ENCODE data around the gene UQCRQ. TPM values are rescaled to one million over a fixed set of nuclear protein-coding genes. Genes with fewer than 3 reads are reported as not detected.

The UQCRQ gene
- total and polyA plus RNA-seq, 2 of the 13 experiments (the other 11 are each of a cell fraction or from before 2014, with no cell fraction given), result 257 to 575 TPM

DNA sequence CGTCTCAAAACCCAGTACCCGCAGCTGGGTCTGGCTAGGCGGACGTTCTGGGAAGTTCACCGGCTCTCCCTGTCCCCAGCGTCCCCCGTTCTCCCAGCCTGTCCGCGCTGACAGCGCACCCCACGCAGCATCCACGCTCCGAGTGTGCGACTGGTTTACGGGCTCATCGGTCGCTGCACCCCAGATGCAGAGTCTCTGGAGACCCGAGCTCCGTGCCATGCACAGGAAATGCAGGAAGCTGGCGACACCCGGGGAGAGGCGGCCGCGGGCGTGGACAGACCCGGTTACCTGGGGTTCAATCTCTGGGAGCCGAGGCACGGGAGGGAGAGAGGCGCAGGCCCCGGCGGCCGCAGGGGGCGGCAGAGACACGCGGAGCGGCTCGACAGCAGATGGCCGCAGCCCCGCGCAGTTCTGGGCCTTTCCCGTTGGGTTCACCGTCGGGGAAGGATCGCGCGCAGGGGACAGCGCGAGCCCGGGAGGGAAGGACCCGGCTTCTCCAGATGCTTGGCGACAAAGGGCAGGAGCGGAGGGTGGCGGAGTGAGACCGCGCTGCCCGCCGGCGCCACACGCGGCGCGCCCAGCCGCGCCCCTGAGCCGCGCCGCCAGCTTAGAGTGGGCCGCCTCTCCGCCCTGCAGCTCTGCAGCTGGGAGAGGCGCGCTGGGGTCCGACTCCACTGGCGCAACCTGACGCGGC, 36.6 kb upstream of the UQCRQ start (continued):
- TF ChIP-seq, protein P1, sequence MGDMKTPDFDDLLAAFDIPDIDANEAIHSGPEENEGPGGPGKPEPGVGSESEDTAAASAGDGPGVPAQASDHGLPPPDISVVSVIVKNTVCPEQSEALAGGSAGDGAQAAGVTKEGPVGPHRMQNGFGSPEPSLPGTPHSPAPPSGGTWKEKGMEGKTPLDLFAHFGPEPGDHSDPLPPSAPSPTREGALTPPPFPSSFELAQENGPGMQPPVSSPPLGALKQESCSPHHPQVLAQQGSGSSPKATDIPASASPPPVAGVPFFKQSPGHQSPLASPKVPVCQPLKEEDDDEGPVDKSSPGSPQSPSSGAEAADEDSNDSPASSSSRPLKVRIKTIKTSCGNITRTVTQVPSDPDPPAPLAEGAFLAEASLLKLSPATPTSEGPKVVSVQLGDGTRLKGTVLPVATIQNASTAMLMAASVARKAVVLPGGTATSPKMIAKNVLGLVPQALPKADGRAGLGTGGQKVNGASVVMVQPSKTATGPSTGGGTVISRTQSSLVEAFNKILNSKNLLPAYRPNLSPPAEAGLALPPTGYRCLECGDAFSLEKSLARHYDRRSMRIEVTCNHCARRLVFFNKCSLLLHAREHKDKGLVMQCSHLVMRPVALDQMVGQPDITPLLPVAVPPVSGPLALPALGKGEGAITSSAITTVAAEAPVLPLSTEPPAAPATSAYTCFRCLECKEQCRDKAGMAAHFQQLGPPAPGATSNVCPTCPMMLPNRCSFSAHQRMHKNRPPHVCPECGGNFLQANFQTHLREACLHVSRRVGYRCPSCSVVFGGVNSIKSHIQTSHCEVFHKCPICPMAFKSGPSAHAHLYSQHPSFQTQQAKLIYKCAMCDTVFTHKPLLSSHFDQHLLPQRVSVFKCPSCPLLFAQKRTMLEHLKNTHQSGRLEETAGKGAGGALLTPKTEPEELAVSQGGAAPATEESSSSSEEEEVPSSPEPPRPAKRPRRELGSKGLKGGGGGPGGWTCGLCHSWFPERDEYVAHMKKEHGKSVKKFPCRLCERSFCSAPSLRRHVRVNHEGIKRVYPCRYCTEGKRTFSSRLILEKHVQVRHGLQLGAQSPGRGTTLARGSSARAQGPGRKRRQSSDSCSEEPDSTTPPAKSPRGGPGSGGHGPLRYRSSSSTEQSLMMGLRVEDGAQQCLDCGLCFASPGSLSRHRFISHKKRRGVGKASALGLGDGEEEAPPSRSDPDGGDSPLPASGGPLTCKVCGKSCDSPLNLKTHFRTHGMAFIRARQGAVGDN (CRISPR knock-in tag; IDR thresholded peaks at IDR 0.05), result peak; percentile 74
- no peak for TF ChIP-seq PCBP2 (optimal IDR thresholded peaks at IDR 0.05; ENCODE audit: low read depth, low read length, poor library complexity, severe bottlenecking)
- no peak for TF ChIP-seq NFIC (IDR thresholded peaks at IDR 0.05; ENCODE audit: low read length)
- TF ChIP-seq TBP (CRISPR knock-in tag; IDR thresholded peaks at IDR 0.05), result no peak
- TF ChIP-seq GATA4 (IDR thresholded peaks at IDR 0.05; ENCODE audit: borderline replicate concordance, low read depth), result no peak
- TF ChIP-seq, protein P2, sequence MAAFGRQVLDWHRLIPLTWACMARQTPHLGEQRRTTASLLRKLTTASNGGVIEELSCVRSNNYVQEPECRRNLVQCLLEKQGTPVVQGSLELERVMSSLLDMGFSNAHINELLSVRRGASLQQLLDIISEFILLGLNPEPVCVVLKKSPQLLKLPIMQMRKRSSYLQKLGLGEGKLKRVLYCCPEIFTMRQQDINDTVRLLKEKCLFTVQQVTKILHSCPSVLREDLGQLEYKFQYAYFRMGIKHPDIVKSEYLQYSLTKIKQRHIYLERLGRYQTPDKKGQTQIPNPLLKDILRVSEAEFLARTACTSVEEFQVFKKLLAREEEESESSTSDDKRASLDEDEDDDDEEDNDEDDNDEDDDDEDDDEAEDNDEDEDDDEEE (CRISPR knock-in tag; IDR thresholded peaks at IDR 0.05), result peak; percentile 58; the same call in 1 of the 2 replicates
- no peak for TF ChIP-seq U2AF1 (optimal IDR thresholded peaks at IDR 0.05; ENCODE audit: low read depth, low read length)
- TF ChIP-seq, protein P3, sequence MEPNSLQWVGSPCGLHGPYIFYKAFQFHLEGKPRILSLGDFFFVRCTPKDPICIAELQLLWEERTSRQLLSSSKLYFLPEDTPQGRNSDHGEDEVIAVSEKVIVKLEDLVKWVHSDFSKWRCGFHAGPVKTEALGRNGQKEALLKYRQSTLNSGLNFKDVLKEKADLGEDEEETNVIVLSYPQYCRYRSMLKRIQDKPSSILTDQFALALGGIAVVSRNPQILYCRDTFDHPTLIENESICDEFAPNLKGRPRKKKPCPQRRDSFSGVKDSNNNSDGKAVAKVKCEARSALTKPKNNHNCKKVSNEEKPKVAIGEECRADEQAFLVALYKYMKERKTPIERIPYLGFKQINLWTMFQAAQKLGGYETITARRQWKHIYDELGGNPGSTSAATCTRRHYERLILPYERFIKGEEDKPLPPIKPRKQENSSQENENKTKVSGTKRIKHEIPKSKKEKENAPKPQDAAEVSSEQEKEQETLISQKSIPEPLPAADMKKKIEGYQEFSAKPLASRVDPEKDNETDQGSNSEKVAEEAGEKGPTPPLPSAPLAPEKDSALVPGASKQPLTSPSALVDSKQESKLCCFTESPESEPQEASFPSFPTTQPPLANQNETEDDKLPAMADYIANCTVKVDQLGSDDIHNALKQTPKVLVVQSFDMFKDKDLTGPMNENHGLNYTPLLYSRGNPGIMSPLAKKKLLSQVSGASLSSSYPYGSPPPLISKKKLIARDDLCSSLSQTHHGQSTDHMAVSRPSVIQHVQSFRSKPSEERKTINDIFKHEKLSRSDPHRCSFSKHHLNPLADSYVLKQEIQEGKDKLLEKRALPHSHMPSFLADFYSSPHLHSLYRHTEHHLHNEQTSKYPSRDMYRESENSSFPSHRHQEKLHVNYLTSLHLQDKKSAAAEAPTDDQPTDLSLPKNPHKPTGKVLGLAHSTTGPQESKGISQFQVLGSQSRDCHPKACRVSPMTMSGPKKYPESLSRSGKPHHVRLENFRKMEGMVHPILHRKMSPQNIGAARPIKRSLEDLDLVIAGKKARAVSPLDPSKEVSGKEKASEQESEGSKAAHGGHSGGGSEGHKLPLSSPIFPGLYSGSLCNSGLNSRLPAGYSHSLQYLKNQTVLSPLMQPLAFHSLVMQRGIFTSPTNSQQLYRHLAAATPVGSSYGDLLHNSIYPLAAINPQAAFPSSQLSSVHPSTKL (CRISPR knock-in tag; IDR thresholded peaks at IDR 0.05), result peak; percentile 27; the same call in 1 of the 2 replicates
- no peak for TF ChIP-seq ZNF670 (CRISPR knock-in tag; IDR thresholded peaks at IDR 0.05; ENCODE audit: borderline replicate concordance)
- no peak for TF ChIP-seq ZNF34 (CRISPR knock-in tag; IDR thresholded peaks at IDR 0.05; ENCODE audit: borderline replicate concordance)
- TF ChIP-seq ZNF432 (CRISPR knock-in tag; IDR thresholded peaks at IDR 0.05; ENCODE audit: borderline replicate concordance), result no peak
- TF ChIP-seq ZNF644 (CRISPR knock-in tag; IDR thresholded peaks at IDR 0.05; ENCODE audit: low read depth), result no peak
- no peak for TF ChIP-seq ZBTB38 (CRISPR knock-in tag; IDR thresholded peaks at IDR 0.05)
- TF ChIP-seq, protein P4, sequence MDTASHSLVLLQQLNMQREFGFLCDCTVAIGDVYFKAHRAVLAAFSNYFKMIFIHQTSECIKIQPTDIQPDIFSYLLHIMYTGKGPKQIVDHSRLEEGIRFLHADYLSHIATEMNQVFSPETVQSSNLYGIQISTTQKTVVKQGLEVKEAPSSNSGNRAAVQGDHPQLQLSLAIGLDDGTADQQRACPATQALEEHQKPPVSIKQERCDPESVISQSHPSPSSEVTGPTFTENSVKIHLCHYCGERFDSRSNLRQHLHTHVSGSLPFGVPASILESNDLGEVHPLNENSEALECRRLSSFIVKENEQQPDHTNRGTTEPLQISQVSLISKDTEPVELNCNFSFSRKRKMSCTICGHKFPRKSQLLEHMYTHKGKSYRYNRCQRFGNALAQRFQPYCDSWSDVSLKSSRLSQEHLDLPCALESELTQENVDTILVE (CRISPR knock-in tag; IDR thresholded peaks at IDR 0.05), result no peak
- no peak for TF ChIP-seq ZSCAN21 (CRISPR knock-in tag; IDR thresholded peaks at IDR 0.05; ENCODE audit: borderline replicate concordance)
- TF ChIP-seq SRY (CRISPR knock-in tag; IDR thresholded peaks at IDR 0.05), result no peak
- no peak for TF ChIP-seq CHD4 (IDR thresholded peaks at IDR 0.05; ENCODE audit: borderline replicate concordance, low read length)
- TF ChIP-seq THAP11 (CRISPR knock-in tag; IDR thresholded peaks at IDR 0.05), result 0 out of 2 replicates have a peak, but pooled peaks have one; percentile 21
- TF ChIP-seq ZNF383 (CRISPR knock-in tag; IDR thresholded peaks at IDR 0.05; ENCODE audit: borderline replicate concordance), result no peak
- peak; percentile 27; the same call in 1 of the 2 replicates for TF ChIP-seq SMC3 (IDR thresholded peaks at IDR 0.05; ENCODE audit: low read length)
